NB4 (cell line): ENCODE measurements around the gene PUM1.
A peak's percentile ranks its signal among the peaks of the same experiment; 100 is the strongest.

ENCODE experiments used
- DNase-seq: peaks from one replicate; pipeline ENCODE4 v3.0.0; 2010; ENCODE audit warnings: low read depth
- H3K4me3 ChIP-seq: one replicate; pipeline ENCODE4 v1.5.1; 2011; ENCODE audit warnings: mild to moderate bottlenecking, low read depth, low read length, moderate library complexity
- MYC ChIP-seq: IDR thresholded peaks from 2 replicates; pipeline ENCODE4 v1.6.1; 2011; ENCODE audit warnings: low read depth, low read length
- POLR2A ChIP-seq: IDR thresholded peaks from 2 replicates; pipeline ENCODE4 v1.6.1; 2011; ENCODE audit warnings: mild to moderate bottlenecking; ENCODE audit not compliant: insufficient read length; ENCODE audit errors: extremely low read depth
- TF ChIP-seq, protein P1 (sequence below): IDR thresholded peaks from one replicate; pipeline ENCODE4 v1.5.1; 2012; ENCODE audit warnings: low read depth, low read length
- TF ChIP-seq, protein P2 (sequence below): IDR thresholded peaks from 2 replicates; pipeline ENCODE4 v1.6.1; 2011; ENCODE audit warnings: low read depth, low read length

Gene PUM1

GRCh38 chr1:31105646-31106045 is 40.1 kb upstream of the PUM1 start:
- H3K4me3 ChIP-seq = no peak overlapping the region
- DNase-seq = peak; percentile 22
- TF ChIP-seq MYC (no peak), POLR2A (no peak)
- TF ChIP-seq, protein P1, sequence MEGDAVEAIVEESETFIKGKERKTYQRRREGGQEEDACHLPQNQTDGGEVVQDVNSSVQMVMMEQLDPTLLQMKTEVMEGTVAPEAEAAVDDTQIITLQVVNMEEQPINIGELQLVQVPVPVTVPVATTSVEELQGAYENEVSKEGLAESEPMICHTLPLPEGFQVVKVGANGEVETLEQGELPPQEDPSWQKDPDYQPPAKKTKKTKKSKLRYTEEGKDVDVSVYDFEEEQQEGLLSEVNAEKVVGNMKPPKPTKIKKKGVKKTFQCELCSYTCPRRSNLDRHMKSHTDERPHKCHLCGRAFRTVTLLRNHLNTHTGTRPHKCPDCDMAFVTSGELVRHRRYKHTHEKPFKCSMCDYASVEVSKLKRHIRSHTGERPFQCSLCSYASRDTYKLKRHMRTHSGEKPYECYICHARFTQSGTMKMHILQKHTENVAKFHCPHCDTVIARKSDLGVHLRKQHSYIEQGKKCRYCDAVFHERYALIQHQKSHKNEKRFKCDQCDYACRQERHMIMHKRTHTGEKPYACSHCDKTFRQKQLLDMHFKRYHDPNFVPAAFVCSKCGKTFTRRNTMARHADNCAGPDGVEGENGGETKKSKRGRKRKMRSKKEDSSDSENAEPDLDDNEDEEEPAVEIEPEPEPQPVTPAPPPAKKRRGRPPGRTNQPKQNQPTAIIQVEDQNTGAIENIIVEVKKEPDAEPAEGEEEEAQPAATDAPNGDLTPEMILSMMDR = no peak
- TF ChIP-seq, protein P2, sequence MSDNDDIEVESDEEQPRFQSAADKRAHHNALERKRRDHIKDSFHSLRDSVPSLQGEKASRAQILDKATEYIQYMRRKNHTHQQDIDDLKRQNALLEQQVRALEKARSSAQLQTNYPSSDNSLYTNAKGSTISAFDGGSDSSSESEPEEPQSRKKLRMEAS = no peak

DNA sequence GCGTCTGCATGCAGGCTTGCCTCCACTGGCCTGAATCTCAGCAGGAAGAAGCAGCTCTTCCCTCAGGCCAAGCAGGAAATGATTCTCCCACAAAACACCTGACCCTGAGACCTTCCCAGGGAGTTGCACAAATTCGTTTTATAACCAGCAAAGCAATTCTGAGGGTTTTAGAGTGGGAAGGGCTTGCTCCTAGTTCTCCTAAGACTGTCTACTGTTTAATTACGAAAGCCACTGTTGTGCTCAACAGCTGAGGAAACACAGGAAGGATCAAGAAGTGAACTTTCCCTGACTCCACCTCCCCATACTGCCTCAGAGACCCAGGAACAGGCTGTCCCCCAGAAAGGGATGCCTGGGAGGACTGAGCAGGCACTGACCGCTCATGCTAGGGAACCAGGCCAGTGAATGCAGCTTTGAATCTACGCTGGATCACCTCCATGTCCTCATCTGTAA is 37.0 kb upstream of the PUM1 start:
- peak; percentile 51 for DNase-seq
- H3K4me3 ChIP-seq = no peak overlapping the region
- TF ChIP-seq, protein P2 = no peak
- TF ChIP-seq MYC (no peak), POLR2A (no peak)
- TF ChIP-seq, protein P1 = no peak

- no peak overlapping the region for H3K4me3 ChIP-seq
- TF ChIP-seq, protein P1 = no peak
- no peak for TF ChIP-seq POLR2A
- no peak for TF ChIP-seq MYC
- TF ChIP-seq, protein P2 = no peak
- DNase-seq = peak; percentile 12
Measured at GRCh38 chr1:31101147-31101502, 35.6 kb upstream of the PUM1 start.

- no peak for DNase-seq
- H3K4me3 ChIP-seq = no peak overlapping the region
- TF ChIP-seq MYC (no peak), POLR2A (no peak)
- TF ChIP-seq, protein P1 = no peak
- TF ChIP-seq, protein P2 = no peak
Measured at GRCh38 chr1:31099293-31100032, 33.9 kb upstream of the PUM1 start.

- no peak for DNase-seq
- no peak overlapping the region for H3K4me3 ChIP-seq
Measured at GRCh38 chr1:31095985-31096384, 30.5 kb upstream of the PUM1 start.

More at GRCh38 chr1:31095985-31096384, 30.5 kb upstream of the PUM1 start:
- TF ChIP-seq, protein P1 = no peak
- TF ChIP-seq, protein P2 = no peak
- no peak for TF ChIP-seq MYC
- no peak for TF ChIP-seq POLR2A
